ENCODE results near the gene CEP170B. TPM values are rescaled to one million over a fixed set of nuclear protein-coding genes. Genes with fewer than 3 reads are reported as not detected.
A peak's percentile ranks its signal among the peaks of the same experiment; 100 is the strongest.
"Not testable (repeated sequence)": the region's sequence is repeated elsewhere in the genome, so short reads cannot be mapped to it uniquely, and the experiment has no call there.

Gene CEP170B
- 5.6 and 6.6 TPM in 2 replicates for total RNA-seq

DNA sequence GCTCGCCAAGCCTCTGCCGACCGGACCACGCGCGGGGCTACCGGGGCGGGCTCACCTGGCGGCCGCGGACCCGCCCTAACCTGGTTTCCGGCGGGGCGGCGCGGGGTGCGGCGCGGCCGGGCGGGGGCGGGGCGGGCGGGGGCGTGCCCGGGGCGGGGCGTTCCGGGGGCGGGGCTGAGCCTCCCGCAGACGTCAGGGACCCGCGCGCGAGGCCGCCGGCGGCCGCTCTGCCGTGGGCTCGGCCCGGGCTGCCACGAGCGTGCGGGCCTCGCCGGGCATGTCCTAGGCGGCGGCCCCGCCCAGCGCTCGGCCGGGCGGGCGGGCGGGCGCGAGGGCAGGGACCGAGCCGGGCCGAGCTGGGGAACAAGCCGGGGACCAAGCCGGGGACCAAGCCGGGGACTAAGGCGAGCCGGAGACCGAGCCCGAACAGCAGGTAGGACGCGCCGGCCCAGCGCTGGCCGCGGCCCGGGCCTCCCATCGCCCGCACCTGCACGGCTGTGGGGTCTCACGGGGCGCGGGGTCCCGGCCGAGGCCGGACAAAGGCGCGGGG, at the start of gene CEP170B:
TSS of gene CEP170B (plus strand) at position 188 of the 550 bp plus-strand sequence. CDS start 3,183 bp downstream, outside the sequence.
- DNase-seq (ENCODE audit: low read depth in 2 of 2) = peak in 1 of 2 donors; percentile 39

DNA sequence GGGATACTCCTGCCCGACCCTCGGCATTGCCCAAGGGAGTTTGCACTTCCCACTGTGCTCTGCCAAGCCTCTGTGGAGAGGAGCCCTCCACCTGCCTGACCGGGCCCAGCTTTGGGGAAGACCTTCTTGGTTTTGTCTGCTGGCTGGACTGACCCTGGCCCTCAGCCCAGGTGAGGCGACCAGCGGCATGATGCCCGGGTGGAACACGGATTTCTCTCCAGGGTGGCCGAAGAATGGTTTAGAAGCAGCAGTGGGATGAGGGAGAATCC, 48.5 kb upstream of the CEP170B start:
- no peak for DNase-seq (ENCODE audit: low read depth in 2 of 2)

DNA sequence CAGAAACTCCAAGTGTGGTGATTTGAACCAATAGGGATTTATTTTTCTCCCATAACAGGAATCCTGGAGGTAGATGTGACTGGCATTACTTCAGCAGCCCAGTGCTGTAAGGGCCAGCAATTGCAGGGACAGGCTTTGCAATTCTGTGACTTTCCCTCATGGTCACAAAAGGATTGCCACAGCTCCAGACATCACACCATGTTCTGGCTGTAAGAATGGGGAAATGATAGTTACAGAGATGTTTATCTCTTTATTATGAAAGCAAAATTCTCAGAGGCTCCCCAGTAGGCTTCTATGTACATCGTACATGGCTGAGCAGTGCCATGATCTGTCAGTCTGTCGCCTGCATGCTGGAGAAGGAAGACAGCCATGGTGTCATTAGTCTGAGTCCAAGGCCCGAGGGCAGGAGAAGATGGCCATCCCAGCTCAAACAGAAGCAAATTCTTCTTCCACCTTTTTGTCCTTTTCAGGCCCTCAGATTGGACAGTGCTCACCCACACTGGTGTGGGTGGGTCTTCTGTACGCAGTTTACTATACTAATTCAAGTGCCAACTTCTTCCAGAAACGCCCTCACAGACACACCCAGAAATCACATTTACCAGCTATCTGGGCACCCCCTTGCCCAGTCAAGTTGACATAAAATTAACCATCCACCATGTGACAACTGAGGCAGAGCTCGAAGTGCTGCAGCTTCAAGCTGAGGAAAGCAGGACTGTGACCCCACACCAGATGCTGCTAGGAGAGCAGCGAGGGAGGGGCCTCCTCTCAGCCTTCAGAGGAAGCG, 46.9 kb upstream of the CEP170B start:
- DNase-seq (ENCODE audit: low read depth in 2 of 2) = no peak

DNA sequence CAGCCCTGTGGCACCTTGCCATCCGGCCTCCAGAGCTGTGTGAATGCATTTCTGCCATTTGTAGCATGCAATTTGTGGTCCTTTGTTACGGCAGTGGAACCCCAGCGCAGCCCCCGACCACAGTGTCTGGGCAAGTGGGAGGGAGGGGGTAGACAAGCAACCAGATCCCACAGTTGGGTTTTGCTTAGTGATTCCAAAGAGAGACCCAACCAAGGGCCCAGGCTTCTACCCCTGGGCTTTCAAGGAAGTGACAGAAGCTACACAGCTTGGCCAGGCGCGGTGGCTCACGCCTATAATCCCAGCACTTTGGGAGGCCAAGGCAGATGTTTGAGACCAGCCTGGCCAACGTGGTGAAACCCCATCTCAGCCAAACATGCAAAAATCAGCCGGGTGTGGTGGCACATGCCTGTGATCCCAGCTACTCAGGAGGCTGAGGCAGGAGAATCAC, 46.3 kb upstream of the CEP170B start:
- DNase-seq (ENCODE audit: low read depth in 2 of 2) = no peak

DNA sequence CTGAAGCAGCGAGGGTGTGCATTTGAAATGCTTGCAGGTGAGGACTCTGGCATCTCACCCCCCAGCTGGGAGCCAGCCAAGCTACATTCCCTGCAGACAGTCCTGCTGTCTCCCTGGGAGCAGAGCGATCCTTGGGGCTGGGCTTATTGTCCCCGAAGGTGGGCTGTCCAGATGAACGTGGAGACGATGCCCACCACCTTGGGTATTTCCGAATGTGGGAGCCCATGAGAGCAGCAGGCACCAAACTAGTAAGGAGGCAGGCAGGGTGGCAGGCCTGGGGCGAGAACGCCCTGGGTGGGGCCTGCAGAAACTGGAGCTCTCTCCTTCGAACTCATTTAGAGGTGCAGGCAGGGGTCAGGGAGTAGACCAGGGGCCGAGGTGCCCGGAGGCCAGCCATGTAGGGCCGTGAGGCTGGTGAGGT, 45.7 kb upstream of the CEP170B start:
- no peak for DNase-seq (ENCODE audit: low read depth in 2 of 2)

DNA sequence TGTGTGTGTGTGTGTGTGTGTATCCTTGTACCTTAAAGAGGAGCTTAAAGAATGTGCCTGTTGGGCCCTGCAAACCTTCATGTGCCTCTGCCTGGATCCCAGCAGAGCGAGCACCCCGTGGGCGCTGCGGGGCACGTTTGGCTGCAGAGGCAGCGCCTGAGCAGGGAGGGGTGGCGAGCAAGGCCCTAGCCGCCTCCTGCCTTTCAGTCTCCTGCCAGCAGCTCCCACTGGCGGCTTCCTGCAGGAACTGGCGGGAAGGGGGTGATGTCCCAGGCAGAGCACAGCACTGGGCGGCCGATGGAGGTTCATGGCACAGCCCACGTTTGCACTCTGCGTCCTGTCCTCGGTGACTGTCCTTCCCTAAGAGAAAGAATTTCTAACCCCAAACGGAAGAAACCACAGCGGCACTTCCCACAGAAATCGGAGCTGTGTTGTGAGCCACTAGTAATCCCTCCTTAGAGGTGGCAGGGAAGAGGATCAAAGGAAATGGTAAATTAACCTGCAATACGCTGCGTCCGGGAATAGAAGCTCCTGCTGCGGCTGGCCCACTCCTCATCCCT, 44.3 kb upstream of the CEP170B start:
- peak; percentile 29 to 75 for DNase-seq (ENCODE audit: low read depth in 2 of 2)

DNA sequence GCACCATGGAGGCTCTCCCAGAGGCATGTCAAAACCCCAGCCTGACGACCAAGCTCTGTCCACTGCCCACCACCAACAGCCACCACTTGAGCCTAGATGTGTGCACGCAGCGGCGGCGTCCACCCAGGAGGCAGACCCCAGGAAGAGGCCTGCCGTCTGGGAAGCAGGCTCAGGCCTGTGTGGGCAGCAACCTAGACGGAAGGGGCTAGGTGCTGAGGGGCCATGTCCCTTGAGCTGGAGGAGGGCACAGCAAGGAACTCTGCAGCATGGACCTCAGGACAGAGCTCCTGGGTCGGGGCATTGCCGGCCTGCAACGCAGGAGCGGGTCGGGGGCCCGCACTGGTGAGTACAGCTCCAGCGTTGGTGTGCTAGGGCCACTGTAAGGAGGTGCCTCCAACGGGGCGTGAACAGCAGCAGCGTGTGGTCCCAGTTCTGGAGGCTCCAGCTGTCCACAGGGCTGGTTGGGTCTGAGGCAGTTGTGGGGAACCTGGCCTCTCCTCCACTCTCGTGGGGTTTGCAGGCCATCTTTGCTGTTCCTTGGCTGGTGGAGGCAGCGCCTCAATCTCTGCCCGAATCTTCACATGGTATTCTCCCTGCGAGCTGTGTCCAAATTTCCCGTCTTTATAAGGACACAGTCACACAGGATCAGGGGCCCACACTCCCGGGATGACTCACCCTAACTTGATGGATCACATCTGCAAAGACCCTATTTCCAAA, 43.7 kb upstream of the CEP170B start:
- no peak for DNase-seq (ENCODE audit: low read depth in 2 of 2)

DNA sequence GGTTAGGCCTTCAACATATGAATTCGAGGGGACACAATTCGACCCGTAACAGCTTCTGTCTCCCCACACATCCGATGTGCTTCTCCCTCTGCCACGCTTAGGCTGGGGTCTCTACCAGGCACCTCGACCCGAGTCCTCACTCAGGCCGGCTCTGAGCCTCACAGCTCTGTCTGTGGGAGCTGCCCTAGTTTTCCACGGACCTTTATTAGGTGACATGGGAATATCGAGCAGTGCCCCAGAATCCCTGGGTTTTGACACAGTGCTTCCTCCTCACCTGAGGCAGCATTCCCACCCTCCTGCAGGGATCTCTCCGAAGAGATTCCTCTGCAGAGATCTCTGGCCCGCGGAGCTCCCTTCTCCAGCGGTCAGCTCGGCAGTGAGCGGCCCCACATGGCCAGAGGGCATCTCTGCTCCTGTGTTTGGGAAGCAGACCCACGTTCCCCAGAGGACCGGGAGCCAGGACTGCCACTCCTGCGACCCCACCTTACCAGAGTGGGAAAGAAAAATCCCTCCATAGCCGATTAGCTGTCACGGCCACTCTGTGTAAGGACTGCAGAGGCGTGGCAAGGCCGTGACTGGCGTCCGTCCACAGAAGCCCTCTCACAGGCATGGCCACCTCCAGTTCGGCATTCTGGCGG, 43.0 kb upstream of the CEP170B start:
- no peak for DNase-seq (ENCODE audit: low read depth in 2 of 2)

DNA sequence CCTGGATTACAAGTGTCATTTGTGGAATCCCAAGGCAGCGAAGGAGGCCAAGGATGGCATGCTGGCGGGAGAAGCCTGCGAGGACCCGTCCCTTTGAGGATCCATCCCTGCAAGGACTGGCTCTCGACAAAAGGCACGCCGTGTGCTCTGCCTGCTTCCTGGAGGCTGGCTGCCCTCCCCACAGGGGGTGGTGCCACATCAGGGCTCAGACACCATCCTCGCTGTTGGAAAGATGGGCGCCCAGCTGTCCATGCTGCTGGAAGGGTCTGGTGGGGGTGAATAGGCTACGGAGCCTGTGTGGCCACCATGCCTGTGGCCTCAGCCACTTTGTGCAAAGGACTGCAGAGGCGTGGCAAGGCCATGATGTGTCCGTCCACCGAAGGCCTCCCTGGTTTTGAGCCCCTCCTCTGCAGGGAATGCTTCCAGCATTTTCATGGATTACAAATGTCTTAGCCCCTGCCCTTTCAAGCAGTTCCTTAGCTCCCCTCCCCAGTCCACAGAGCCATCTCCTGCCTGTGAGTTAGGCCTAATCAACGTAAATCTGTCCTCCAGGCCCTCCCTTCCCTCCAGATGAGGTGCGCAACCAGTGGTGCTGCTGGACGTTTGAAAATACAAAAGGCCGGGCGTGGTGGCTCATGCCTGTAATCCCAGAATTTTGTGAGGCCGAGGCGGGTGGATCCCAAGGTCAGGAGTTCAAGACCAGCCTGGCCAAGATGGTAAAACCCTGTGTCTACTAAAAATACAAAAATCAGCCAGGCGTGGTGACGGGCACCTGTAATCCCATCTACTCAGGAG, 42.0 kb upstream of the CEP170B start:
- DNase-seq (ENCODE audit: low read depth in 2 of 2) = no peak

DNA sequence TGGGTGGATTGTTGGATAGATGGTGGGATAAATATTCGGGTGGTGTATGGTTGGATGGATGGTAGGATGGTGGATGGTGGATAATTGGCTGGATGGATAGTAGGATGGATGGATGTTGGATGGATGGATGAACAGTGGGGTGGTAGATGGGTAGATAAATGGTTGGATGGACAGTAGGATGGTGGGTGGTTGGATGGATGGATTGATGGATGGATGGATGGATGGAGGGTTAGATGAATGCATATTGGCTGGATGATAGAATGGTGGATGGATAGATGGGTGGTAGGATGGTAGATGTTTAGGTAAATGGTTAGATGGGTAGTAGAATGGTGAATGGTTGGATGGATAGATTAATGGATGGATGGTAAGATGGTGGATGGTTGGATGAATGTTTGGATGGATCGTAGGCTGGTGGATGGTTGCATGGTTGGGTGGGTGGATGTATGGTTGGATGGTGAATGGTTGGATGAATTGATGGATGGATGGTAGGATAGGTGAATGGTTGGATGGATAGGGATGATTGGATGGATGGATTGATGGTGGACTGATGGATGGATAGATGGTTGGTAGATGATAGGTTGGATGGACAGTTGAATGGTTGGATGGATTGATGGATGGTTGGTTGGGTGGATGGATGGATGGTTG, 40.6 kb upstream of the CEP170B start:
- no peak for DNase-seq (ENCODE audit: low read depth in 2 of 2)

DNA sequence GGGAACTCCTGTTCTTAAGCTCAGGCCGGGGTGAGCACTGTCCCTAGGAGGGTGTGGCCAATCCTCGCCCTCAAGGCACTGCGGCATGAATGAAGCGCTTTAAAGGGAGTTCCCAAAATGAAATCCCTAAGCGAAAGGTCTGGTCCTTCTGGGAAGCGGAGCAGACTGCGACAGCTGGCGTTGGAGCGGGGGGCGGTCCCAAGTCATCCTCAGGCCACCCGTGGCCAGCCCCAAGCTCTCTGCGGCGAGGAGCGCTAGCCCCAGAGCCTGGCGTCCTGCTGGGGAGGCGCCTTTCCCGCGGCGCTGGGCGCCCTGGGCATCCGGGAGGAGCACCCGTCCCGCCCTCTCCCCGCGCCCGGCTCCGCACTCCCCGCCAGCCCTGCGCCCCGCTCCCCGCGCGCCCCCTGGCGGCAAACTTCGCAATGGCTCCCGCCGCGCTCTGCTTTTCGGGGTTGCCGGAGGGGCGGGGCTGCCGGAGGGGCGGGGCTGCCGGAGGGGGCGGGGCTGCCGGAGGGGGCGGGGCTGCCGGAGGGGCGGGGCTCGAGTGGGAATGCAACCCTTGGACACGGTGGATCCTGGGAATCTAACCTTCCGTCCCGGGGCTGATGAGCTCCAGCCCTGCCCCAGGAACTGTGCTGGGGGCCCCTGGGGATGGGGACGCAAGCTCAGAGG, 38.7 kb upstream of the CEP170B start:
- DNase-seq (ENCODE audit: low read depth in 2 of 2) = peak; percentile 20 to 77

DNA sequence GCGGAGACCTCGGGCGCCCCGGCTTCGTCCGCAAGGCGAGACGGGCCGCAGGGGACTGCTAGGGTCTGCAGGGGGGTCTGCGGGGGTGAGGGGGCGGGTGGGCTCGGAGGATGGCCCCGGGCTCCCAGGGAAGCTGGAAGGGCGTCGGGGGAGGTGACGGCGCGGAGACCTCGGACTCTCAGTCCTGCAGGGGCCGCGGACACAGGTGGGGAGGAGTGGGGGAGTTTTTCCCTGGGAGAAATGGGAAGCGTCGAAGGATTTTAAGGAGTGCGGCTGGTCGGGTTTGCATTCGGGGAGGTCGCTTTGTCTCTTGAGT, 38.2 kb upstream of the CEP170B start:
- DNase-seq (ENCODE audit: low read depth in 2 of 2) = no peak

DNA sequence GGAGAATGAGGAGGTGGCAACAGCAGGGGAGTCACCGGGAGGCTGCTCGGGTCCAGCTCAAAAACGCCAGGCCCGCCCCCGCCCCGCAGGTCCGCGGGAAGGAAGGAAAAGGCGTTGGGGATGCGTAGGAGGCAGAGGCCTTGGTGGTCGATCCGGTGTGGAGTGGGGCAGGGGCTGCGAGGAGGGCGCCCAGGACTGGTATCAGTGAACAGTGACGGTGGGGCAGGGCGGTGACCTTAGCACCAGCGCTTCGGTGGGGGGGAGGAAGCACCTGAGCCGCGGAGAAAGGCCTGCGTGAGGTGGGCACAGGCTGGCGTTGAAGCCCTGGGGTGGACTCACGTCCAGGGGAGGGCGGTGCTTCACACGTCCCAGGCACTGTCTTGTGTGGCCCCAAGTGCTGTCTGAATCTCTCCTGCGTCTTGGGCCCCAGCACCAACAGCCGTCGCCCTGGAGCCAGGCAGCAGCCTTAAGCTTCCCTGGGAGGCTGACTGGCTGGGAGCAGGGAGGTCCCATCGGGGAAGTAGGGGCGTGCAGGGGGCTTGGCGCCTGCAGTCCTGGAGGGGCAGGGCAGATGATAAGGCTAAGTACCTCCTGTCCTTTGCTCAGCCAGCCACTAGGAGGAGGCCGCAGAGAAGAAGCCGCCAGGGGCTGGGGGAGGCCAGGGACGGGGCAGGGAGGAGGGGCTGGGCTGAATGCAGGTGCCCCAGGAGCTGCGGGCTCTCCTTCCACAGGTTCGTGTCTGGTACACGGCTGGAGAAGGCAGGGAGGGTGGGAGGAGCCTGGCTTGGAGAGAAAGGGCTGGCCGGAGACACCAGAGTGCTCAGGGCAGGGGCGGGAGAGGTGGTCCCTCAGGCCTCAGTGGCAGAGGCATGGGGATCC, 37.7 kb upstream of the CEP170B start:
- DNase-seq (ENCODE audit: low read depth in 2 of 2) = peak in 1 of 2 donors; percentile 61

DNA sequence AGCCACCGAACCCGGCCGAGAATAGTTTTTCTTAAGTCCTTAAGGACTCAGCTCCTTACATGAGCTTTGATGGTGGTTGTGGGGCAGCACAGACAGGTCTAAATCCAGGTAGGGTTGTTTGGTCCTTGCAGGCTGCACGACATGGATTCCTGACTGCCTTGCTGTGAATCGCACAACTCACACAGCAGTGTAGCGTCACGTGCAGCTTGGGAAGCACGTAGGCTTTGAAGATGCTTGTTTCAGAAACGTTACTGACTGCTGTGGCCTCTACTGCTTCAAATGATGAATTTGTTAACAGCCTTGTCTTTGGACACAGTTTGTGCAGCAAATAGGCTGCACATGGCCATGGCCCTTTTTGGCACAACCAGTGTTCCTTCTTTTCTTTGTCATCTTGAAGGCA, 34.3 kb upstream of the CEP170B start:
- no peak for DNase-seq (ENCODE audit: low read depth in 2 of 2)

DNA sequence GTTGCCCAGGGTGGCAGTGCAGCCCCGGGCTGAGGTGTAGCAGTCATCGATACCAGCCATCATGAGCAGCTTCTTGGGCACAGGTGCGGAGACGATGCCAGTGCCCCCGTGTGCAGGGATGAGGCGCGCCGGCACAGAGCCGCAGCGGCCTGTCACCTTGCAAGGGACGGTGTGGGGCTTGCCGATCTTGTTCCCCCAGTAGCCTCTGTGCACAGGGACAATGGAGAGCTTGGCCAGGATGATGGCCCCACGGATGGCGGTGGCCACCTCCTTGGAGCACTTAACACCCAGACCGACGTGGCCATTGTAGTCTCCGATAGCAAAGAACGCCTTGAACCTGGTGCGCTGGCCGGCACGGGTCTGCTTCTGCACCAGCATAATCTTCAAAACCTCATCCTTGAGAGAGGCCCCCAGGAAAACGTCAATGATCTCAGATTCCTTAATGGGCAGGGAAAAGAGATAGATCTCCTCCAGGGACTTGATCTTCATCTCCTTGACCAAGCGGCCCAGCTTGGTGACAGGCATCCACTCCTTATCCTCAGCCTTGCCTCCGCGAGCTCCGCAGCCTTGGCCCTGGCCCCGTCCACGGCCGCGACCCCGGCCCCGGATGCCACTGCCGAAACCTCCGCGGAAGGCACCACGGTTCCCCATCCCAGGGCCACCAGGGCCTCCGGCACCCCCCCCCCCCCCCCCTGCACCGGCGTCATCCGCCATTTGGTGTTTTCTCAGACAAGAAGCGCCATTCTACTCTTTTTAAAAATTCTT, 28.7 kb upstream of the CEP170B start:
- DNase-seq (ENCODE audit: low read depth in 2 of 2) = not testable (repeated sequence)

DNA sequence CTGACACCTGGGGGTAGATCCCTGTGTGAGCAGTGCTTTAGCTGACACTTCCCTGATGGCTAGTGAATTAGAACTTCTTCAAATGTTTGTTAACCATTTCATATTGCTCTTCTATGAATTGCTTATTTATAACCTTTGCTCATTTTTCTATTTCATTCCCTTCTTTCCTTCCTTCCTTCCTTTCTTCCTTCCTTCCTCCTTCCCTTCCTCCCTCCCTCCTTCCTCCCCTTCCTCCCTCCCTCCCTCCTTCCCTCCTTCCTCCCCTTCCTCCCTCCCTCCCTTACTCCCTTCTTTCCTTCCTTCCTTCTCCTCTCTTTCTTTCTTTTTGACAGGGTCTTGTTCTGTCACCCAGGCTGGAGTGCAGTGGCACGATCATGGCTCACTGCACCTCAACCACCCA, 23.3 kb upstream of the CEP170B start:
- DNase-seq (ENCODE audit: low read depth in 2 of 2) = no peak

DNA sequence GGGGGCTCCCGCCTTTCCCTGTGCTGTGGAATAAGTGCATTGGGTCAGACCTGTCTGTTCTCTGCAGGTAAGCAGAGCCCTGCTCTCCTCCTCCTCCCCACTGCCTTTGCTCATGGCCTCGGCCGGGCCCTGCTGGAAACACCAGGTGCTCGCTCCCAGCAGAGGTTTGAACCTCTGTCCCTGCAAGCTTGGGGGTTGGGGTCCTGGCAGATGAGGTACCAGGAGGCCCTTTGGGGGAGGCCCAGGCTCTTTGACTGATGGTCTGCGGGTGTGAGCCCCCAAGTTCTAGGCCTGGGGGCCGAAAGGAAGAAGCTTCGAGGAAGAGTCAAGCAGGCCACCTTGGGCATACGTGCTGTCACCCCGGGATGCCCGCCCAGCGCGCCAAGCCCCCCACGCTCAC, 22.1 kb upstream of the CEP170B start:
- no peak for DNase-seq (ENCODE audit: low read depth in 2 of 2)

Measured in dermis microvascular lymphatic vessel endothelial cell (primary cell).